ENCODE results near the gene NPW. TPM values are rescaled to one million over a fixed set of nuclear protein-coding genes. Genes with fewer than 3 reads are reported as not detected.

Gene NPW
- total and polyA plus RNA-seq, 7 donors = 0.14 to 0.66 (median 0.43) TPM; not detected in 4

- Histone ChIP-seq H3K27ac (no peak overlapping the region), H3K36me3 (ENCODE audit: insufficient read depth in 1 of 2, low read depth in 1 of 2) (peaks cover 0 to 73% of the 10 kb centered on the region in 2 donors), H3K9me3 (no peaks in the 10 kb centered on the region), H3K4me1 (peaks cover 7% of the 10 kb centered on the region), H3K27me3 (ENCODE audit: insufficient read depth in 3 of 3, low read length in 2 of 3) (no peaks in the 10 kb centered on the region), H3K4me3 (no peak overlapping the region)
- no peak for TF ChIP-seq CTCF (IDR thresholded peaks at IDR 0.05)
- ATAC-seq = no peak
- no peak for DNase-seq
- intact Hi-C loops (cut with DNase I) = no loop called here
- WGBS, 3 donors = 96 to 97% (median 96%) methylated on average over 21 of the region's 21 CpGs
Observed at GRCh38 chr16:2053211-2053610, 33.6 kb downstream of the NPW start.

GRCh38 chr16:2053897-2054296, 34.3 kb downstream of the NPW start:
- WGBS, 3 donors = 93 to 94% (median 93%) methylated on average over 17 of the region's 17 CpGs
- H3K4me3 ChIP-seq = no peak overlapping the region
- DNase-seq (no peak), ATAC-seq (no peak)
- H3K36me3 ChIP-seq (ENCODE audit: insufficient read depth in 1 of 2, low read depth in 1 of 2) = peaks cover 0 to 80% of the 10 kb centered on the region in 2 donors
- peaks cover 2% of the 10 kb centered on the region for H3K4me1 ChIP-seq
- intact Hi-C loops (cut with DNase I) = no loop called here
- no peak overlapping the region for H3K27ac ChIP-seq
- TF ChIP-seq CTCF (IDR thresholded peaks at IDR 0.05) = no peak
- H3K27me3 ChIP-seq (ENCODE audit: insufficient read depth in 3 of 3, low read length in 2 of 3) = no peaks in the 10 kb centered on the region
- no peaks in the 10 kb centered on the region for H3K9me3 ChIP-seq

GRCh38 chr16:2054543-2055245, 35.1 kb downstream of the NPW start:
- H3K36me3 ChIP-seq (ENCODE audit: insufficient read depth in 1 of 2, low read depth in 1 of 2) = peaks cover 0 to 82% of the 10 kb centered on the region in 2 donors
- WGBS, 3 donors = 88 to 90% (median 89%) methylated on average over 28 to 29 of the region's 29 CpGs
- no peak for ATAC-seq
- H3K27me3 ChIP-seq (ENCODE audit: insufficient read depth in 3 of 3, low read length in 2 of 3) = no peaks in the 10 kb centered on the region
- H3K4me1 ChIP-seq = no peaks in the 10 kb centered on the region
- no peak overlapping the region for H3K4me3 ChIP-seq
- no peaks in the 10 kb centered on the region for H3K9me3 ChIP-seq
- H3K27ac ChIP-seq = no peak overlapping the region
- no peak for TF ChIP-seq CTCF (IDR thresholded peaks at IDR 0.05)
- DNase-seq = no peak
- intact Hi-C loops (cut with DNase I) = no loop called here

GRCh38 chr16:2056077-2056476, 36.5 kb downstream of the NPW start:
- no peaks in the 10 kb centered on the region for H3K27me3 ChIP-seq (ENCODE audit: insufficient read depth in 3 of 3, low read length in 2 of 3)
- TF ChIP-seq CTCF (IDR thresholded peaks at IDR 0.05) = peak; percentile 11
- peaks cover 3 to 85% of the 10 kb centered on the region in 2 donors for H3K36me3 ChIP-seq (ENCODE audit: insufficient read depth in 1 of 2, low read depth in 1 of 2)
- intact Hi-C loops (cut with DNase I) = no loop called here
- no peak overlapping the region for H3K4me3 ChIP-seq
- DNase-seq (no peak), ATAC-seq (peak in 3 of 4 donors; percentile 12 to 43 (median 32))
- no peaks in the 10 kb centered on the region for H3K4me1 ChIP-seq
- 65 to 73% (median 65%) methylated on average over 15 of the region's 15 CpGs for WGBS, 3 donors
- no peaks in the 10 kb centered on the region for H3K9me3 ChIP-seq
- no peak overlapping the region for H3K27ac ChIP-seq
